SK-N-SH (cell line): Measurements from ENCODE around the gene PKNOX2. TPM values are rescaled to one million over a fixed set of nuclear protein-coding genes. Genes with fewer than 3 reads are reported as not detected.

Experiments
- CTCF ChIA-PET: fragments of 300-600, 350-600 bp; formaldehyde crosslinking; extraction: SDS; loops from one replicate; lab custom pipeline; 2021; lab: Yijun Ruan, JAX
- POLR2A ChIA-PET: fragments of 350-600 bp; sonication (Branson Sonifier 250); formaldehyde crosslinking; extraction: SDS; loops from one replicate; lab custom pipeline; 2020; ENCODE audit warnings: antibody characterized with exemption, inconsistent platforms; lab: Yijun Ruan, JAX
- DNase-seq: peaks from one replicate; pipeline ENCODE4 v3.0.0; 2012
- H2AFZ ChIP-seq: fragments of 200-600 bp; sonication (generic); 2 replicates; pipeline ENCODE4 v1.8.1; 2016; ENCODE audit warnings: antibody characterized with exemption, mild to moderate bottlenecking, low read depth
- H3F3A ChIP-seq: fragments of 200-600 bp; sonication (generic); replicated peaks from 2 replicates; pipeline ENCODE3; 2016; ENCODE audit warnings: antibody characterized with exemption, mild to moderate bottlenecking; ENCODE audit not compliant: insufficient read depth
- H3K27ac ChIP-seq, 2 experiments: fragments of 200-500 bp in 1 of 2; fragments of 200-600 bp in 1 of 2; sonication (Bioruptor generic) in 1 of 2; sonication (generic), shearing (Covaris generic) in 1 of 2; 2 replicates each; pipeline versions ENCODE4 v1.5.1 to v1.6.1; 2014 to 2016; ENCODE audit warnings: low read depth in 2 of 2, inconsistent platforms in 1 of 2, low read length in 1 of 2, mild to moderate bottlenecking in 1 of 2, mixed read lengths in 1 of 2
- H3K27me3 ChIP-seq: fragments of 200-600 bp; sonication (generic), shearing (Covaris generic); 2 replicates; pipeline ENCODE4 v1.6.1; 2016; ENCODE audit warnings: mixed run types; ENCODE audit not compliant: insufficient read depth
- H3K36me3 ChIP-seq, 2 experiments: fragments of 200-500 bp in 1 of 2; fragments of 200-600 bp in 1 of 2; sonication (Bioruptor generic) in 1 of 2; sonication (generic) in 1 of 2; replicated peaks in 1 of 2; 2 replicates each; pipeline versions ENCODE3 to v1.5.1; 2014 to 2016; ENCODE audit warnings: low read length in 1 of 2, mild to moderate bottlenecking in 1 of 2; ENCODE audit not compliant: insufficient read depth in 2 of 2, control insufficient read depth in 1 of 2
- H3K4me1 ChIP-seq, 2 experiments: fragments of 200-500 bp in 1 of 2; fragments of 200-600 bp in 1 of 2; sonication (Bioruptor generic) in 1 of 2; sonication (generic), shearing (Covaris generic) in 1 of 2; 2 replicates each; pipeline versions ENCODE4 v1.5.1 to v1.6.1; 2014 to 2016; ENCODE audit warnings: low read depth in 1 of 2, low read length in 1 of 2, mixed run types in 1 of 2; ENCODE audit not compliant: insufficient read depth in 2 of 2, control insufficient read depth in 1 of 2
- H3K4me2 ChIP-seq: fragments of 200-600 bp; sonication (generic), shearing (Covaris generic); 2 replicates; pipeline ENCODE4 v1.6.1; 2017; ENCODE audit warnings: mixed run types
- H3K4me3 ChIP-seq, 2 experiments: fragments of 200-500 bp in 1 of 2; fragments of 200-600 bp in 1 of 2; sonication (Bioruptor generic) in 1 of 2; sonication (generic), shearing (Covaris generic) in 1 of 2; 2 replicates each; pipeline versions ENCODE4 v1.5.1 to v1.8.1; 2014 to 2016; ENCODE audit warnings: low read depth in 2 of 2, inconsistent platforms in 1 of 2, low read length in 1 of 2, mild to moderate bottlenecking in 1 of 2, mixed read lengths in 1 of 2, moderate library complexity in 1 of 2
- H3K79me2 ChIP-seq: fragments of 200-600 bp; sonication (generic); 2 replicates; pipeline ENCODE4 v1.8.1; 2017; ENCODE audit warnings: mild to moderate bottlenecking; ENCODE audit not compliant: insufficient read depth
- H3K9ac ChIP-seq: fragments of 200-600 bp; sonication (generic); 2 replicates; pipeline ENCODE4 v1.6.1; 2017; ENCODE audit warnings: mixed run types
- H3K9me2 ChIP-seq: fragments of 200-600 bp; sonication (generic); 2 replicates; pipeline ENCODE4 v1.6.1; 2017; ENCODE audit warnings: mixed run types
- H3K9me3 ChIP-seq: fragments of 200-600 bp; sonication (generic); 2 replicates; pipeline ENCODE4 v1.6.1; 2017; ENCODE audit warnings: mixed run types, mild to moderate bottlenecking, moderate library complexity
- H4K20me1 ChIP-seq: fragments of 200-600 bp; sonication (generic); 2 replicates; pipeline ENCODE4 v1.6.1; 2017; ENCODE audit warnings: mild to moderate bottlenecking, mixed run types; ENCODE audit not compliant: insufficient read depth
- EZH2phosphoT487 ChIP-seq: fragments of 200-600 bp; sonication (generic); IDR thresholded peaks from 2 replicates; pipeline ENCODE4 v1.6.1; 2017; ENCODE audit warnings: low read depth, mixed run types, mild to moderate bottlenecking, antibody characterized with exemption, moderate library complexity, borderline replicate concordance
- MXI1 ChIP-seq: IDR thresholded peaks from 2 replicates; pipeline ENCODE4 v1.6.1; 2012; ENCODE audit warnings: mild to moderate bottlenecking, low read depth, low read length, improper control_type of control experiment
- NFIC ChIP-seq: IDR thresholded peaks from 2 replicates; pipeline ENCODE4 v1.4.0; 2012; ENCODE audit warnings: borderline replicate concordance
- RCOR1 ChIP-seq: fragments of 150-350 bp; IDR thresholded peaks from 2 replicates; pipeline ENCODE4 v1.6.1; 2017; ENCODE audit warnings: antibody characterized with exemption, low read length
- RFX5 ChIP-seq: IDR thresholded peaks from 2 replicates; pipeline ENCODE4 v1.6.1; 2012; ENCODE audit warnings: mild to moderate bottlenecking, improper control_type of control experiment, low read length
- WGBS: methylation state at CpG from one replicate; pipeline ENCODE4 v1.1.6; 2017; ENCODE audit warnings: low lambda C conversion rate; 5-methylcytosine and 5-hydroxymethylcytosine counted together
- polyA plus RNA-seq, 3 experiments: library from polyadenylated mRNA; depleted of rRNA; stranded (reverse); fragments of >200 nt; gene quantifications; 2 replicates each; pipeline ENCODE4 v1.2.3, GENCODE V29; 2012

PKNOX2 gene
- polyA plus RNA-seq, 1 of the 3 experiments (the other 2 are of a cell fraction): 0.02 TPM

- Histone ChIP-seq H3K4me2 (no peak overlapping the region), H3K9me2 (no peaks in the 10 kb centered on the region)
Measured at GRCh38 chr11:125163431-125164063, 1.0 kb upstream of the PKNOX2 start.

GRCh38 chr11:125164091-125164421, 495 bp upstream of the PKNOX2 start:
- CTCF ChIA-PET: interaction anchor here (0.6 to 4.7 kb wide), 28 partner anchors 10 to 269 kb away, joined by 3 to 66 read pairs (median 4); no protein-coding TSS in a partner anchor
- Histone ChIP-seq H3K9me2 (no peaks in the 10 kb centered on the region), H3K4me3 (peak overlapping the region in 1 of 2 experiments; percentile 66; a peak in 1 of 4 replicates), H3K27me3 (peaks cover 6% of the 10 kb centered on the region), H3K4me2 (peak overlapping the region; percentile 95), H2AFZ (no peak overlapping the region), H3K36me3 (no peaks in the 10 kb centered on the region), H3K27ac (no peak overlapping the region), H3K9me3 (no peaks in the 10 kb centered on the region), H3K4me1 (peaks cover 0 to 7% of the 10 kb centered on the region in 2 experiments; a peak in 1 of 4 replicates), H3K79me2 (no peaks in the 10 kb centered on the region), H3K9ac (no peak overlapping the region), H3F3A (no peaks in the 10 kb centered on the region), H4K20me1 (no peaks in the 10 kb centered on the region)
- no peak for TF ChIP-seq MXI1
- no peak for DNase-seq
- POLR2A ChIA-PET: interaction anchor here (0.7 kb wide), 1 partner anchor 193 kb away, joined by 3 read pairs; no protein-coding TSS in a partner anchor
- 30% methylated on average over 8 of the region's 8 CpGs for WGBS

More at GRCh38 chr11:125163431-125164063, 1.0 kb upstream of the PKNOX2 start:
- Histone ChIP-seq H3K9me3 (no peaks in the 10 kb centered on the region), H3K27me3 (peaks cover 6% of the 10 kb centered on the region), H4K20me1 (no peaks in the 10 kb centered on the region), H3K4me3 (no peak overlapping the region), H2AFZ (no peak overlapping the region), H3K79me2 (no peaks in the 10 kb centered on the region), H3K36me3 (no peaks in the 10 kb centered on the region), H3K4me1 (peaks cover 0 to 7% of the 10 kb centered on the region in 2 experiments; a peak in 1 of 4 replicates), H3K27ac (no peak overlapping the region), H3K9ac (no peak overlapping the region), H3F3A (no peaks in the 10 kb centered on the region)
- DNase-seq: no peak
- TF ChIP-seq RFX5: no peak
- WGBS: 95% methylated on average over 5 of the region's 6 CpGs
- ChIA-PET CTCF (interaction anchor here (0.6 to 4.7 kb wide), 22 partner anchors 9 to 270 kb away, joined by 3 to 66 read pairs (median 3); no protein-coding TSS in a partner anchor), POLR2A (interaction anchor here (0.7 to 0.8 kb wide), 2 partner anchors 52 to 193 kb away, joined by 3 read pairs; partner anchors contain the start of gene TMEM218)

GRCh38 chr11:125165111-125165842, 726 bp downstream of the PKNOX2 start:
- no peaks in the 10 kb centered on the region for H4K20me1 ChIP-seq
- H3K9me3 ChIP-seq: no peaks in the 10 kb centered on the region
- H3K4me1 ChIP-seq: peaks cover 0 to 7% of the 10 kb centered on the region in 2 experiments; a peak in 1 of 4 replicates
- H2AFZ ChIP-seq: peak overlapping the region; percentile 87
- ChIA-PET CTCF (interaction anchor here (0.6 to 4.7 kb wide), 27 partner anchors 9 to 264 kb away, joined by 3 to 66 read pairs (median 4); no protein-coding TSS in a partner anchor), POLR2A (no interaction called here)
- TF ChIP-seq EZH2phosphoT487 (no peak), RCOR1 (no peak), NFIC (no peak)
- no peaks in the 10 kb centered on the region for H3K79me2 ChIP-seq
- H3K36me3 ChIP-seq: no peaks in the 10 kb centered on the region
- peak overlapping the region; percentile 52 to 71 for H3K4me3 ChIP-seq
- no peak overlapping the region for H3K27ac ChIP-seq
- no peaks in the 10 kb centered on the region for H3K9me2 ChIP-seq
- peak overlapping the region; percentile 96 for H3K4me2 ChIP-seq
- 4% methylated on average over 14 of the region's 80 CpGs for WGBS
- peaks cover 6% of the 10 kb centered on the region for H3K27me3 ChIP-seq
- H3K9ac ChIP-seq: no peak overlapping the region; the same call in 1 of the 2 replicates
- no peaks in the 10 kb centered on the region for H3F3A ChIP-seq
- DNase-seq: peak; percentile 81
